Peyer's patch (tissue), 4 donors: Measurements from ENCODE around the gene SEMA3C. TPM values are rescaled to one million over a fixed set of nuclear protein-coding genes. Genes with fewer than 3 reads are reported as not detected.

Experiments used
- DNase-seq, 3 donors: peaks; one replicate each; pipeline ENCODE4 v3.0.0-alpha.2; 2017 to 2019
- H3K27ac ChIP-seq, 4 donors: fragments of 200-600 bp; sonication (generic); one replicate each; pipeline ENCODE4 v1.5.1; 2016 to 2019
- H3K27me3 ChIP-seq, 2 donors: fragments of 200-600 bp; sonication (generic); one replicate each; pipeline ENCODE4 v1.5.1; 2019
- H3K36me3 ChIP-seq, 3 donors: fragments of 200-600 bp; sonication (generic); one replicate each; pipeline ENCODE4 v1.5.1; 2016 to 2019
- H3K4me1 ChIP-seq, 4 donors: fragments of 200-600 bp; sonication (generic); one replicate each; pipeline ENCODE4 v1.5.1; 2016 to 2019
- H3K4me3 ChIP-seq, 4 donors: fragments of 200-600 bp; sonication (generic); 1 replicate in 3 of 4; 2 replicates in 1 of 4; pipeline ENCODE4 v1.5.1; 2016 to 2019; ENCODE audit warnings: mild to moderate bottlenecking in 1 of 4
- H3K9me3 ChIP-seq, 4 donors: fragments of 200-600 bp; sonication (generic); one replicate each; pipeline ENCODE4 v1.5.1; 2016 to 2019; ENCODE audit warnings: mild to moderate bottlenecking in 1 of 4
- POLR2A ChIP-seq, 2 donors: fragments of 450-650 bp; IDR thresholded peaks; one replicate each; pipeline ENCODE4 v1.5.1; 2017; ENCODE audit warnings: antibody characterized with exemption in 2 of 2, mild to moderate bottlenecking in 2 of 2, moderate library complexity in 2 of 2
- total RNA-seq, 4 donors: library from RNA; depleted of rRNA; stranded (reverse); fragments of >200 nt; gene quantifications; one replicate each; pipeline ENCODE4 v1.1.0, GENCODE V29; 2016
- TF ChIP-seq, protein P1 (sequence below), 6 experiments: fragments of 450-650 bp in 4 of 6; fragments of 200-600 bp in 2 of 6; sonication (generic) in 1 of 6; IDR thresholded peaks; one replicate each; pipeline ENCODE4 v1.5.1; 2017 to 2019; ENCODE audit warnings: antibody characterized with exemption in 6 of 6, mild to moderate bottlenecking in 3 of 6, moderate library complexity in 1 of 6

Gene SEMA3C
- total RNA-seq, 4 donors from 2014 or later, result 35.7 to 120 (median 56.4) TPM

- DNase-seq, result no peak
- Histone ChIP-seq H3K27ac (no peak overlapping the region), H3K36me3 (no peaks in the 10 kb centered on the region), H3K4me3 (no peak overlapping the region), H3K9me3 (no peaks in the 10 kb centered on the region), H3K4me1 (no peaks in the 10 kb centered on the region), H3K27me3 (no peaks in the 10 kb centered on the region)
- TF ChIP-seq, protein P1, sequence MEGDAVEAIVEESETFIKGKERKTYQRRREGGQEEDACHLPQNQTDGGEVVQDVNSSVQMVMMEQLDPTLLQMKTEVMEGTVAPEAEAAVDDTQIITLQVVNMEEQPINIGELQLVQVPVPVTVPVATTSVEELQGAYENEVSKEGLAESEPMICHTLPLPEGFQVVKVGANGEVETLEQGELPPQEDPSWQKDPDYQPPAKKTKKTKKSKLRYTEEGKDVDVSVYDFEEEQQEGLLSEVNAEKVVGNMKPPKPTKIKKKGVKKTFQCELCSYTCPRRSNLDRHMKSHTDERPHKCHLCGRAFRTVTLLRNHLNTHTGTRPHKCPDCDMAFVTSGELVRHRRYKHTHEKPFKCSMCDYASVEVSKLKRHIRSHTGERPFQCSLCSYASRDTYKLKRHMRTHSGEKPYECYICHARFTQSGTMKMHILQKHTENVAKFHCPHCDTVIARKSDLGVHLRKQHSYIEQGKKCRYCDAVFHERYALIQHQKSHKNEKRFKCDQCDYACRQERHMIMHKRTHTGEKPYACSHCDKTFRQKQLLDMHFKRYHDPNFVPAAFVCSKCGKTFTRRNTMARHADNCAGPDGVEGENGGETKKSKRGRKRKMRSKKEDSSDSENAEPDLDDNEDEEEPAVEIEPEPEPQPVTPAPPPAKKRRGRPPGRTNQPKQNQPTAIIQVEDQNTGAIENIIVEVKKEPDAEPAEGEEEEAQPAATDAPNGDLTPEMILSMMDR (IDR thresholded peaks at IDR 0.05), result no peak
- TF ChIP-seq POLR2A (IDR thresholded peaks at IDR 0.05), result no peak
Measured at GRCh38 chr7:80760292-80760691, 158.6 kb downstream of the SEMA3C start.

GRCh38 chr7:80752954-80753690 is 165.7 kb downstream of the SEMA3C start:
- no peaks in the 10 kb centered on the region for H3K4me1 ChIP-seq
- no peak overlapping the region for H3K27ac ChIP-seq
- no peaks in the 10 kb centered on the region for H3K9me3 ChIP-seq
- TF ChIP-seq, protein P1 (IDR thresholded peaks at IDR 0.05), result no peak
- TF ChIP-seq POLR2A (IDR thresholded peaks at IDR 0.05), result no peak
- H3K36me3 ChIP-seq, result no peaks in the 10 kb centered on the region
- H3K27me3 ChIP-seq, result no peaks in the 10 kb centered on the region
- H3K4me3 ChIP-seq, result no peak overlapping the region
- no peak for DNase-seq

DNA sequence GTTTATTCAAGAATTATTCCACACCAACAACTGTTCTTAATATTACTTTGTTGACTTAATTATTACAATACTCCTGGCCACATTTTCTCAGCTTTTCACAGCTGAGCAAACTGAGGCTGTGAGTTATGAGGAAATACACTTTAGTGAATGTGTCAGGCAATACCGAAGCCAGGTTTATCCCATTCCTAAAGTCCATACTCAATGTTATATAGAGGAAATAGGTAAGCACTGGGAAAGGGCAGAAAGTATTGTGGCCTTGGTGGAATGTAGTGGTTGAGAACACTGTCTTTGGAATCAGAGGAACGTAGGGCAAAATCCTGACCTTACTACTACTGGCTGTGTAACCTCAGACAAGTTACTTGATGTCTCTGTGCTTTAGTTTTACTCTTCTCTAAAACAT is 169.6 kb downstream of the SEMA3C start:
- no peaks in the 10 kb centered on the region for H3K4me1 ChIP-seq
- H3K27me3 ChIP-seq, result no peaks in the 10 kb centered on the region
- no peaks in the 10 kb centered on the region for H3K9me3 ChIP-seq
- TF ChIP-seq, protein P1 (IDR thresholded peaks at IDR 0.05), result no peak
- TF ChIP-seq POLR2A (IDR thresholded peaks at IDR 0.05), result no peak
- H3K27ac ChIP-seq, result no peak overlapping the region
- H3K36me3 ChIP-seq, result no peaks in the 10 kb centered on the region
- H3K4me3 ChIP-seq, result no peak overlapping the region
- no peak for DNase-seq

- H3K36me3 ChIP-seq, result no peaks in the 10 kb centered on the region
- H3K4me1 ChIP-seq, result no peaks in the 10 kb centered on the region
- H3K4me3 ChIP-seq, result no peak overlapping the region
- DNase-seq, result no peak
- no peaks in the 10 kb centered on the region for H3K9me3 ChIP-seq
- H3K27ac ChIP-seq, result no peak overlapping the region
- no peaks in the 10 kb centered on the region for H3K27me3 ChIP-seq
- TF ChIP-seq, protein P1 (IDR thresholded peaks at IDR 0.05), result no peak
- no peak for TF ChIP-seq POLR2A (IDR thresholded peaks at IDR 0.05)
Measured at GRCh38 chr7:80748363-80749042, 170.3 kb downstream of the SEMA3C start.

DNA sequence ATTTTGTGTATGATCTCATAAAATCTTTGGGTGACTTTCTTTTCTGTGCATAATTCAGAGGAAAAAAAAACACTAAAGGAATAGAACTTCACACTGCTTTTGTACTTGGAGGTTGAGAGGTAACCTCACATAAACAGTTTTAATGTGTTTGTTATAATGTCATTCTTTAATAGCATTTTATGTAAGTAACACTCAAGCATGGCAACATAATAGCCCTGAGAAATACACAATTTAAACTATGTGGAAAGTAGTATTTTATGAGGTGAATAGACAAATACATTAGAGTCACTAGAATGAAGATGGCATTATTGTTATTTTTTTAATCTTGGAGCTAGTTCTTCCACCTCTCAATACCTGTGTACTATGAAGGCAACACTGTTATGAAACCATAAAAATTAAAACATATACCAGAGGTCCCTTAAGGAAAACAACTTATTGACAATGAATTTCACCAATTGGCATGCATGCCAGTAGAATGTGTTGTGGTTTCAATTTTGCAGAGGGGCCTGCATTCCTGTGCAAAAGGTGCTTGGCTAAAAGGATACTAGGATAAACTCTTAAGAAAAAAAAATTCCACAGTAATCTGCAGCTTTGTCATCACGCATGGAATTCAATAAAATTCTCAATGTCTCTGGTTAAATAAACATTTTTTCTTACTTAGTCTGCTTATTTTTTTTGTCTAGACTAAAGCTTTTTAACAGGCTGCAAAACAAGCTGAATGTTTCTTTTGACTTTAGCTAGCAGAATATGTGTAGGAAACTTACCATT is 177.9 kb downstream of the SEMA3C start:
- H3K4me1 ChIP-seq, result no peaks in the 10 kb centered on the region
- H3K27me3 ChIP-seq, result no peaks in the 10 kb centered on the region
- TF ChIP-seq POLR2A (IDR thresholded peaks at IDR 0.05), result no peak
- TF ChIP-seq, protein P1 (IDR thresholded peaks at IDR 0.05), result no peak
- H3K4me3 ChIP-seq, result no peak overlapping the region
- H3K27ac ChIP-seq, result no peak overlapping the region
- DNase-seq, result no peak
- H3K9me3 ChIP-seq, result no peaks in the 10 kb centered on the region
- H3K36me3 ChIP-seq, result no peaks in the 10 kb centered on the region
